Calu3 (cell line): ENCODE measurements around the gene DCAF11. TPM values are rescaled to one million over a fixed set of nuclear protein-coding genes. Genes with fewer than 3 reads are reported as not detected.

Source experiments
- BruUV-seq: library from RNA; stranded (reverse); fragments of 400-500 nt; replicated peaks from 2 replicates; lab custom pipeline; 2021; lab: Mats Ljungman, UMichigan
- CTCF ChIA-PET: fragments of 300-600 bp; sonication (Branson Sonifier 250); formaldehyde crosslinking; loops from one replicate; lab custom pipeline; 2022; ENCODE audit warnings: antibody characterized with exemption; lab: Charles Lee
- DNase-seq: peaks from one replicate; pipeline ENCODE4 v3.0.0; 2022
- H3K27ac Mint-ChIP-seq: one replicate; pipeline ENCODE4 v1.8.0; 2022; ENCODE audit warnings: mixed read lengths; ENCODE audit not compliant: unreplicated experiment
- H3K27me3 Mint-ChIP-seq: one replicate; pipeline ENCODE4 v1.8.0; 2022; ENCODE audit warnings: mixed read lengths; ENCODE audit not compliant: unreplicated experiment
- H3K36me3 Mint-ChIP-seq: one replicate; pipeline ENCODE4 v1.8.0; 2022; ENCODE audit warnings: mild to moderate bottlenecking, moderate library complexity, mixed read lengths; ENCODE audit not compliant: insufficient read depth, unreplicated experiment
- H3K4me1 Mint-ChIP-seq: one replicate; pipeline ENCODE4 v1.8.0; 2022; ENCODE audit warnings: mild to moderate bottlenecking, low read depth, mixed read lengths; ENCODE audit not compliant: unreplicated experiment
- H3K4me3 Mint-ChIP-seq: one replicate; pipeline ENCODE4 v1.8.0; 2022; ENCODE audit warnings: mild to moderate bottlenecking, low read depth, moderate library complexity, mixed read lengths; ENCODE audit not compliant: unreplicated experiment
- H3K9me3 Mint-ChIP-seq: one replicate; pipeline ENCODE4 v1.8.0; 2022; ENCODE audit warnings: low read depth, mixed read lengths; ENCODE audit not compliant: unreplicated experiment
- CTCF ChIP-seq: fragments of 200-600 bp; IDR thresholded peaks from one replicate; pipeline ENCODE4 v1.8.0; 2022; ENCODE audit warnings: antibody characterized with exemption; ENCODE audit not compliant: unreplicated experiment
- intact Hi-C: fragments of 100-400 bp; cut with micrococcal nuclease; formaldehyde crosslinking; loops from one replicate; pipeline ENCODE4 v1.10.0; 2022; ENCODE audit not compliant: unreplicated experiment
- total RNA-seq: library from RNA; stranded (reverse); gene quantifications from 2 replicates; pipeline ENCODE4 v1.2.3, GENCODE V29; 2022

The DCAF11 gene
- total RNA-seq, 1 experiment from 2014 or later: 63.4 TPM

GRCh38 chr14:24106672-24107271 lies 7.8 kb upstream of the DCAF11 start:
- no peak overlapping the region for H3K4me3 Mint-ChIP-seq
- DNase-seq: no peak
- H3K36me3 Mint-ChIP-seq: peaks cover 26% of the 10 kb centered on the region
- peaks cover 5% of the 10 kb centered on the region for H3K4me1 Mint-ChIP-seq
- CTCF ChIA-PET: interaction anchor here (3.6 kb wide), 1 partner anchor 13 kb away, joined by 45 read pairs; the partner anchor contains the start of gene PCK2
- no peaks in the 10 kb centered on the region for H3K27me3 Mint-ChIP-seq
- intact Hi-C loops: no loop called here
- no TSS peak for BruUV-seq
- H3K9me3 Mint-ChIP-seq: no peaks in the 10 kb centered on the region
- TF ChIP-seq CTCF: no peak
- no peak overlapping the region for H3K27ac Mint-ChIP-seq

- H3K27ac Mint-ChIP-seq: no peak overlapping the region
- no peak for TF ChIP-seq CTCF
- intact Hi-C loops: loop anchor here (1.0 kb wide), 1 partner anchor 50 kb away; no protein-coding TSS in a partner anchor
- BruUV-seq: no TSS peak
- CTCF ChIA-PET: interaction anchor here (0.6 to 3.6 kb wide), 13 partner anchors 11 to 134 kb away, joined by 3 to 64 read pairs (median 5); partner anchors contain the start of genes EMC9, IRF9, MDP1 and PCK2
- DNase-seq: no peak
- H3K4me3 Mint-ChIP-seq: no peak overlapping the region
- no peaks in the 10 kb centered on the region for H3K27me3 Mint-ChIP-seq
- H3K36me3 Mint-ChIP-seq: peaks cover 16% of the 10 kb centered on the region
- H3K9me3 Mint-ChIP-seq: no peaks in the 10 kb centered on the region
- peaks cover 5% of the 10 kb centered on the region for H3K4me1 Mint-ChIP-seq
These were observed 6.2 kb upstream of the DCAF11 start for GRCh38 chr14:24108336-24108874.

GRCh38 chr14:24110060-24110459 lies 4.5 kb upstream of the DCAF11 start:
- Mint-ChIP-seq H3K4me3 (no peak overlapping the region), H3K4me1 (peaks cover 5% of the 10 kb centered on the region), H3K27me3 (no peaks in the 10 kb centered on the region), H3K27ac (no peak overlapping the region), H3K9me3 (no peaks in the 10 kb centered on the region), H3K36me3 (peaks cover 17% of the 10 kb centered on the region)
- CTCF ChIA-PET: interaction anchor here (1.1 to 3.6 kb wide), 5 partner anchors 16 to 53 kb away, joined by 3 to 64 read pairs (median 6); partner anchors contain the start of genes EMC9, IRF9, PCK2 and PSME1
- intact Hi-C loops: no loop called here
- no peak for TF ChIP-seq CTCF
- DNase-seq: peak; percentile 48
- BruUV-seq: no TSS peak

GRCh38 chr14:24110523-24110922 lies 4.1 kb upstream of the DCAF11 start:
- Mint-ChIP-seq H3K9me3 (no peaks in the 10 kb centered on the region), H3K27ac (no peak overlapping the region), H3K4me3 (no peak overlapping the region), H3K27me3 (no peaks in the 10 kb centered on the region), H3K36me3 (peaks cover 22% of the 10 kb centered on the region), H3K4me1 (peaks cover 9% of the 10 kb centered on the region)
- no peak for DNase-seq
- BruUV-seq: no TSS peak
- CTCF ChIA-PET: interaction anchor here (1.1 to 3.6 kb wide), 5 partner anchors 17 to 53 kb away, joined by 3 to 64 read pairs (median 6); partner anchors contain the start of genes EMC9, IRF9, PCK2 and PSME1
- TF ChIP-seq CTCF: no peak
- intact Hi-C loops: no loop called here
